ENCODE measurements around the gene UPF3A. TPM values are rescaled to one million over a fixed set of nuclear protein-coding genes. Genes with fewer than 3 reads are reported as not detected.
A peak's percentile ranks its signal among the peaks of the same experiment; 100 is the strongest.
"Not testable (repeated sequence)": the region's sequence is repeated elsewhere in the genome, so short reads cannot be mapped to it uniquely, and the experiment has no call there.

Gene UPF3A
- total and polyA plus RNA-seq, 9 of the 15 experiments (the other 6 are each of a cell fraction or from before 2014, with no cell fraction given), result 15.6 to 76.5 (median 40.9) TPM

- BruUV-seq (replicated peaks); intact Hi-C loops (cut with micrococcal nuclease); in situ Hi-C loops (cut with MboI); H3K4me1 ChIP-seq (replicated peaks in 1 of 2; ENCODE audit: control insufficient read depth in 2 of 2, insufficient read depth in 2 of 2, low read length in 2 of 2); H3K36me3 ChIP-seq (ENCODE audit: control insufficient read depth, insufficient read depth, low read length); FAIRE-seq; H3K79me2 ChIP-seq (ENCODE audit: control insufficient read depth, insufficient read depth, low read length); ATAC-seq; H3K9me1 ChIP-seq (ENCODE audit: control insufficient read depth, insufficient read depth, low read length); H3K27ac ChIP-seq (ENCODE audit: extremely low read depth, low read depth, low read length); H3K4me2 ChIP-seq (ENCODE audit: insufficient read depth, low read length); H3K9ac ChIP-seq (ENCODE audit: insufficient read depth in 1 of 2, low read depth in 2 of 2, low read length in 2 of 2); H3K4me3 ChIP-seq; DNase-seq (ENCODE audit: extremely low read depth in 1 of 4, low spot score in 3 of 4); H3K9me3 ChIP-seq (replicated peaks; ENCODE audit: control insufficient read depth, insufficient read depth, low read depth, low read length); H4K20me1 ChIP-seq (replicated peaks; ENCODE audit: control insufficient read depth, insufficient read depth, low read length); CTCF ChIA-PET (ENCODE audit: low intra/inter-chr PET ratio); H3K27me3 ChIP-seq (ENCODE audit: control insufficient read depth in 2 of 2, insufficient read depth in 2 of 2, low read length in 2 of 2); H2AFZ ChIP-seq (ENCODE audit: low read depth, low read length): not testable (repeated sequence)
- TF ChIP-seq ZNF146 (CRISPR knock-in tag; IDR thresholded peaks at IDR 0.05; ENCODE audit: unreplicated experiment), result peak; percentile 83
- peak; percentile 42 for TF ChIP-seq RBM25 (IDR thresholded peaks at IDR 0.05; ENCODE audit: low read depth, low read length, severe bottlenecking)
- WGBS (ENCODE audit: insufficient coverage, low coverage, missing lambda C conversion rate), result 70% methylated on average over 1 of the region's 1 CpG
- POLR2A ChIA-PET, result interaction anchor here (0.9 kb wide), 1 partner anchor 17 kb away, joined by 3 read pairs; no protein-coding TSS in a partner anchor
Measured at GRCh38 chr13:114336457-114336856, 55.1 kb downstream of the UPF3A start.

DNA sequence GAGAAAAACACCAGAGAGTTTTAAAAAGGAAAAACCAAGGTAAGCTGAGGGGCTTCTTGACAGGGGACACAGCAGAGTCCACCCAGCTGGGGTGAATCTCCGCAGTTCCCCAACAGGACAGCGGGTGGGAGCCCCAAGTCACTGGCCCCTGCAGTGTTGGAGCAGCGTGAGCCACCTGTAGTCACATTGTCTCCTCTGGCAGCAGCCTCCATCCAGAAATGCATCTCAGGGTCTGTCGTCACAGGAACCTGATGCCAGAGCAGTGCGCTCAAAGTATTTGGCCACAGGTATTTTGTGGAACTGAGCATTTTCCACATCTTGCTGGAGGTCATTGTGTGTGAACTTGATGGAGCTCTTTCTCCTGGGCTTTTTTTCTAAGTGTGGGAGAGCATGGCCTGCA, 57.6 kb downstream of the UPF3A start:
- intact Hi-C loops (cut with micrococcal nuclease) (no loop called here), in situ Hi-C loops (cut with MboI) (no loop called here)
- no peaks in the 10 kb centered on the region for H3K9me3 ChIP-seq (replicated peaks; ENCODE audit: control insufficient read depth, insufficient read depth, low read depth, low read length)
- 65% methylated on average over 5 of the region's 5 CpGs for WGBS (ENCODE audit: insufficient coverage, low coverage, missing lambda C conversion rate)
- H3K4me1 ChIP-seq (replicated peaks in 1 of 2; ENCODE audit: control insufficient read depth in 2 of 2, insufficient read depth in 2 of 2, low read length in 2 of 2), result no peaks in the 10 kb centered on the region; a peak in 2 of 5 replicates
- H3K27me3 ChIP-seq (ENCODE audit: control insufficient read depth in 2 of 2, insufficient read depth in 2 of 2, low read length in 2 of 2), result no peaks in the 10 kb centered on the region
- BruUV-seq (replicated peaks), result no TSS peak
- DNase-seq (ENCODE audit: extremely low read depth in 1 of 4, low spot score in 3 of 4) (no peak), FAIRE-seq (no peak), ATAC-seq (peak; percentile 45; the same call in 1 of the 3 replicates)
- H3K4me2 ChIP-seq (ENCODE audit: insufficient read depth, low read length), result no peak overlapping the region
- no peaks in the 10 kb centered on the region for H3K9me1 ChIP-seq (ENCODE audit: control insufficient read depth, insufficient read depth, low read length)
- POLR2A ChIA-PET, result no interaction called here
- H3K9ac ChIP-seq (ENCODE audit: insufficient read depth in 1 of 2, low read depth in 2 of 2, low read length in 2 of 2), result 0 out of 4 replicates have a peak overlapping the region, but pooled peaks of 1 of the 2 experiments have one; percentile 45
- no peak overlapping the region for H2AFZ ChIP-seq (ENCODE audit: low read depth, low read length)
- no peak overlapping the region for H3K27ac ChIP-seq (ENCODE audit: extremely low read depth, low read depth, low read length)
- no peaks in the 10 kb centered on the region for H3K79me2 ChIP-seq (ENCODE audit: control insufficient read depth, insufficient read depth, low read length)
- H3K4me3 ChIP-seq, result no peak overlapping the region
- no peaks in the 10 kb centered on the region for H3K36me3 ChIP-seq (ENCODE audit: control insufficient read depth, insufficient read depth, low read length)
- CTCF ChIA-PET (ENCODE audit: low intra/inter-chr PET ratio), result no interaction called here
- H4K20me1 ChIP-seq (replicated peaks; ENCODE audit: control insufficient read depth, insufficient read depth, low read length), result no peaks in the 10 kb centered on the region
- TF ChIP-seq HNRNPK (IDR thresholded peaks at IDR 0.05; ENCODE audit: low read depth, low read length, poor library complexity, severe bottlenecking) (no peak), ZBTB7A (IDR thresholded peaks at IDR 0.05; ENCODE audit: borderline replicate concordance, control insufficient read depth, low read depth, low read length) (no peak), NFYB (IDR thresholded peaks at IDR 0.05; ENCODE audit: extremely low read depth, insufficient read length) (no peak), MAFG (tag; conservative IDR thresholded peaks at IDR 0.05) (no peak), ZNF717 (CRISPR knock-in tag; IDR thresholded peaks at IDR 0.05) (no peak), SMARCB1 (IDR thresholded peaks at IDR 0.05; ENCODE audit: insufficient read length, low read depth) (no peak), CHD4 (IDR thresholded peaks at IDR 0.05; ENCODE audit: insufficient read depth, insufficient replicate concordance, low read depth, low read length, poor library complexity, severe bottlenecking) (no peak), ZNF224 (CRISPR knock-in tag; IDR thresholded peaks at IDR 0.05) (no peak), MLX (CRISPR knock-in tag; conservative IDR thresholded peaks at IDR 0.05) (no peak), MTA2 (IDR thresholded peaks at IDR 0.05; ENCODE audit: low read depth) (no peak), ZNF75A (CRISPR knock-in tag; IDR thresholded peaks at IDR 0.05) (no peak), PPARD (CRISPR knock-in tag; IDR thresholded peaks at IDR 0.05) (no peak), HNRNPUL1 (IDR thresholded peaks at IDR 0.05; ENCODE audit: low read length) (no peak), EP300 (IDR thresholded peaks at IDR 0.05; ENCODE audit: low read length) (no peak)

All from K562 (cell line).